HG03378 (cell line): ENCODE data around the gene NFIA.
A peak's percentile ranks its signal among the peaks of the same experiment; 100 is the strongest.
"Not testable (repeated sequence)": the region's sequence is repeated elsewhere in the genome, so short reads cannot be mapped to it uniquely, and the experiment has no call there.

Experiments used
- ATAC-seq: cut with Tn5 transposase; IDR thresholded peaks from one replicate; pipeline ENCODE4 v1.9.1; 2021; ENCODE audit warnings: mild to moderate bottlenecking, moderate library complexity; ENCODE audit not compliant: unreplicated experiment

The NFIA gene

DNA sequence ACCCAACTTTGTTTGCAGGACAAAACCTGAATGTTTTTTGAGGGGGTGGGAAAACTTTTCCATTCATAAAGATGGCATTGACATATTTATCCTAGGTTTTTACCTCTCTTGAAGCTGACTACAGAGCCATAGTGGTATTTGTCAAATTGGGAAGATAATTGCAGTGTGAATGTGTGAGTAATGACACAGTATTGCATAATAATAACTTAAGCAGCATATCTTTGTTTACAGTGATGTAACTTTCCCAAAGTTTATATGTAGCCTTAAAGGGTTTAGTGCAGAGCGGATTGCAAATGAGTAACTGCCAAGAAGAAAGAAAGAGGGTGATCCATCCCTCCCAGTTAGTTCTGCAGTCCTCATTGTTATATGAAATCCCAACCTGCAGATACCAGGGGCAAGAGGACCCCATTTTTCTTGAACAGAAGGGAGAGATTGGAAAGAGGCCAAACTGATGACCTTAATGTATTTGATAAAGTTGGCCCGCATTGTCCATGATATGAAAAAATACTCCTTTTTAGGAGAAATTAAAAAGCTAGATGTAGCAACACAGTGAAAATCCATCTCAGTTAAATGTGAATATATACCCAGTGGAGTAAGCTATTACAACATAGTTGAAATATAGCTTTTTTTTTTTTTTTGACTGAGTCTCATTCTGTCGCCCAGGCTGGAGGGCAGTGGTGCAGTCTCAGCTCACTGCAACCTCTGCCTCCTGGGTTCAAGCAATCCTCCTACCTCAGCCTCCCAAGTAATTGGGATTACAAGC is 23.7 kb upstream of the NFIA start:
- no peak for ATAC-seq

DNA sequence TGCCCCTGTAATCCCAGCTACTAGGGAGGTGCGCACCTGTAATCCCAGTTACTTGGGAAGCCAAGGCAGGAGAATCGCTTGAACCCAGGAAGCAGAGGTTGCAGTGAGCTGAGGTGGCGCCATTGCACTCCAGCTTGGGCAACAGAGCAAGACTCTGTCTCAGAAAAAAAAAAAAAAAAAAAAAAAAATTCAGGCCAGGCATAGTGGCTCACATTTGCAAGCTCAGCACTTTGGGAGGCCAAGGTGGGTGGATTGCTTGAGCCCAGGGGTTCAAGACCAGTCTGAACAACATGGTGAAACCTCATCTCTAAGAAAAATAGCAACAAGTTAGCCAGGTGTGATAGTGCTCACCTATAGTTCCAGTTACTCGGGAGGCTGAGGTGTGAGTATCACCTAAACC is 20.8 kb upstream of the NFIA start:
- ATAC-seq = not testable (repeated sequence)

DNA sequence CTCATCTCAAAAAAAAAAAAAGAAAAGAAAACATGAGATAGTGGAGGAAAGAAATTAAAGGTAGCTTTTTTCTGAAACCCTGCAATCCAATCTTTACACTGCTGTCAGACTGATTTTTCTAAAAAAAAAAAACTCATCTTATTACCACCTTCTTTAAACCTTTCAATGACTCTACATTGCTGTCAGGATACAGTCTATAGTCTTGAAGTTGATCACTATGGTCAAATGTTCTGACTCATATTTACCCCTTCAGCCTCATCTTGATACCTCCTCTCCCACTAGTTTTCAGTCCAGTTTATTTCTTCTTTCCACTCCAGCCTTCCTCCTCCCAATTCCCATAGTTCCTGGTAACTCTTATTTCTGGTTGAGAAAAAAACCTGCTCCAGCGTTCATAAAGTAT is 17.7 kb upstream of the NFIA start:
- no peak for ATAC-seq

DNA sequence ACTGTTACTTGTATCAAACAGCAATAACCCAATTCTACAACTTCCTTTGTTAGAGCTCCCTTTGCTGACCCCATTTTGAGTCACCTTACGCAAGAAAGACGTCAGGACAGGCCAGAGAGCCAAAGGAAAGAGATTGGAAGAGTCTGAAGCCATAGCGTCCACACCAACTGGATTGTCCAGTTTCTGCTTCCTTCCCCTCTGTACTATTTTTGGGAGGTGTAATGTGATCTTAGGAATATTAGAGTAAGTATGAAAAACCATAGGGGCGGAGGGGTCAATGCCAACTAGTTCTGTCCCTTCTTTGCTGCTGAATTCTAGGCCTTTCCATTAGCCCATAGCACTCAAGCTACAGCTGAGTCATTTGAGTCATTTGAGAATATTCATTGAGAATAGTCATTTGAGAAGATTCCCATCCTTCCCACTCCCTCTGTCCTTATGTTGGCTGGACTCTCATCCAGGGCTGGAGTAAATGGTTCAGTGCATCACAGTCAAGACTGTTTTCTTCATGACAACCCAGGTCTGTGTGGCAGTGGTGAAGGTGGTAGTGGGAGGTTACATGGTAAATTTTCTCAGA is 14.8 kb upstream of the NFIA start:
- ATAC-seq = no peak

DNA sequence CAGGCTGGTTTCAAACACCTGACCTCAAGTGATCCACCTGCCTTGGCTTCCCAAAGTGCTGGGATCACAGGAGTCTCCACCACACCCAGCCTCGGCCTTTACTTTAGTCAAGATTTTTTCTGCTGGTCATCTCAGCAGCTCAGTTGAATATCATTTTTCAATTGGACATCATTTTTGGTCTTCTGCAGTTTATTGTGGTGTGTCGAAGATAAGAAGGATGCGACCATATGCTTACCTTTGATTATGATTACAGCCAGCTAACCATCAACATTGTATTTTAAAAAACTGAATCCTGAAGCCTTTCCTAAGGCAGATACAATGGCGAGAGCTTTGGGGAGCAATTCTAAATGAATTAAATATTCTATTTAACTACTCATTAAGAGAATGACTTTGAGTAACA is 12.3 kb upstream of the NFIA start:
- no peak for ATAC-seq

DNA sequence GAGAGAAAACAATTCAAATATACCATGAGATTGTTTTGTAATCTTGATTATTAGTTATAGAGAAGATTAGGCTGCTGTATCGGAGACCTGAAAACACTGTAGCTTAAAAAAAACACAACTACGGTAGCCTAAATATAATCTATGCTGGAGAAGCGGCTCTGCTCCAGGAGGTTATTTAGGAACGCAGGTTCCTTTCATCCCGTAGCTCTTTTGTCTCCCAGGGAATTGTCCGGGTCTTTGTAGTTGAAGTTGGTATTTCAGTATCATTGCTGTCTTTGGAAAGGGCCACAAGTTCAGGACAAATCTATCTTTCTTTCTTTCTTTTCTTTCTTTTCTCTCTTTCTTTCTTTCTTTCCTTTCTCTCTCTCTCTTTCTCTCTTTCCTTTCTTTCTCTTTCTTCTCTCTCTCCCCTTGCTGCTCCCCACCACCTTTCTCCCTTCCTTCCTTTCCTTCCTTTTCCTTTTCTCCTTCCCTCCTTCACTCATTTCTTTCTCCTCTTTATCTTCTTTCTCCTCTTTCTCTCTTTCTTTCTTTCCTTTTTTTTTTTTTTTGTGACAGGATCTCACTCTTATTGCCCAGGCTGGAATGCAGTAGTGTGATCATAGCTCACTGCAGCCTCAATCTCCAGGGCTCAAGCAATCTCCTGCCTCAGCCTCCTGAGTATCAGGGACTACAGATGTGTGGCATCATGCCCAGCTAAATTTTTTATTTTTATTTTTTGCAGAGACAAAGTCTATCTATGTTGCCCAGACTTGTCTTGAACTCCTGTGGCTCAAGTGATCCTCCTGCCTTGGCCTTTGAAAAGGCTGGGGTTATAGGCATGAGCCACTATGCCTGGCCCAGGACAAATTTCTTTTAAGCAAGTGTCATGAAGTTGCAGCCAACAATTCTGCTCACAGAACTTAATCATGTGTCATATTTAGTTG is 10.9 kb upstream of the NFIA start:
- no peak for ATAC-seq

DNA sequence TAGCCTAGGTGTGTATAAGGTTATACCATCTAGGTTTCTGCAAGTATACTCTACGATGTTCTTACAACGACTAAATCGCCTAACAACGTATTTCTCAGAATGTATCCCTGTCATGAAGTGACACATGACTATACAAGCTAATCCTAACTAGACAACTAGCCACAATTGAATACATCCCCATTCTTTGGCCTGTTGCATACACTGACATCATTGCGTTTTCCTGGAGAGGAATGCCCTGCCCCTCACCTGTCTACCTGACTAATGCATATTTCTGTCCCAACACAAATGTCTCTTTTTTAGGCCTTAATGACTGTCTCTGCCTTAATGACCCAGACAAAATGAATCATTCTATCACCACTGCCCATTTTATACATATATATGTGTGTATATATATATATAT is 8.5 kb upstream of the NFIA start:
- ATAC-seq = no peak

DNA sequence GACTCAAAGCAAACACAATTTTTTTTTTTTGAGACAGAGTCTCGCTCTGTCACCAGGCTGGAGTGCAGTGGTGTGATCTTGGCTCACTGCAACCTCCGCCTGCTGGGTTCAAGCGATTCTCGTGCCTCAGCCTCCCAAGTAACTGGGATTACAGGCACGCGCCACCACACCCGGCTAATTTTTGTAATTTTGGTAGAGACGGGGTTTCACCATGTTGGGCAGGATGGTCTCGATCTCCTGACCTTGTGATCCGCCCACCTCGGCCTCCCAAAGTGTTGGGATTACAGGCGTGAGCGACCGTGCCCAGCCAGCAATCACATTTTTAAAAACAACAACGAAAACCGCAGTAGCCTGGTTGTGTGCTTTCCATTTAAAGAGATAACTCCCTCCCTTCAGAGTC is 6.5 kb upstream of the NFIA start:
- ATAC-seq = not testable (repeated sequence)

DNA sequence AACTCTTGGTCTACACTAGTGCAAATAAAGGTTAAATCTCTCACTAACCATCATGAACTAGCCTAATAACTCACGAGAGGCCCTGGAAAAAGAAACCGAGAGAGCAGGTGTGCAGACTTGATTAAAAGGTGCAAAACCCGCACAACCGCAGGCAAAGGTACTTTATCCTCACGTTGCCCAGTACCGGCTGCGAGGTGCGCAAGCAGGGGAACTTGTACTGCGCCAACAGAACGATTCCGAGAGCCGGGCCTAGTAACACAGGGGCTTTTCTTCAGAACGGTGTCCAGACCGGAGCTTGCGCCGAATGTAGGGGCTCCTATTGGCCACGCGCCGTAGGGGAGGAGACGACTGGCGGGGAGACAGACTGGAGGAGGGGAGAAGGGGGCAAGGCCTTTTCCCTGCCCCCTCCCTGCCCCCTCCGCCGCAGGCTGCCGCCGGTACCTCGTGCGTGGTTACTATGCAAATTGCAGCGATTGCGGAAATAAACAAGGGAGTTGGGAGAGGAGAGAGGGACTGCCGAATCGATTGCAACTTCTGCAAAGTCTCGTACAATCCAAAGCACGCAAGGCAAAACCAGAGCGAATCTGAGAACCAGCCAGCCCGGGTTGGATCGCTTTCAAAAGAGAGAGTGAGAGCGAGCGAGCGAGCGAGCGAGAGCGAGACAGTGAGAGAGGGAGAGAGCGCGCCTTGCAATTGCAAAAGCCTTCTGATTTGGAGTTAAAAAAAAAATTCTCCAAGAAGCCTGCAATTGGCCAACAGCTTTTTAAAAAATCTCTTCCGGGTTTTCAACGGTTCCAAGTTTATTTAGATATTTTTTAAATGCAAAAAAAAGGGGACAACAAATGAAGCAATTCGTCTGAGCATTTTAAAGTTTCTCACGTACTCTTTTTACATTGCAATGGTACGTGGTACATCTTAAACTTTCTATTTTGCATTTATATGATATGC is 5.4 kb upstream of the NFIA start:
- peak; percentile 68 for ATAC-seq

DNA sequence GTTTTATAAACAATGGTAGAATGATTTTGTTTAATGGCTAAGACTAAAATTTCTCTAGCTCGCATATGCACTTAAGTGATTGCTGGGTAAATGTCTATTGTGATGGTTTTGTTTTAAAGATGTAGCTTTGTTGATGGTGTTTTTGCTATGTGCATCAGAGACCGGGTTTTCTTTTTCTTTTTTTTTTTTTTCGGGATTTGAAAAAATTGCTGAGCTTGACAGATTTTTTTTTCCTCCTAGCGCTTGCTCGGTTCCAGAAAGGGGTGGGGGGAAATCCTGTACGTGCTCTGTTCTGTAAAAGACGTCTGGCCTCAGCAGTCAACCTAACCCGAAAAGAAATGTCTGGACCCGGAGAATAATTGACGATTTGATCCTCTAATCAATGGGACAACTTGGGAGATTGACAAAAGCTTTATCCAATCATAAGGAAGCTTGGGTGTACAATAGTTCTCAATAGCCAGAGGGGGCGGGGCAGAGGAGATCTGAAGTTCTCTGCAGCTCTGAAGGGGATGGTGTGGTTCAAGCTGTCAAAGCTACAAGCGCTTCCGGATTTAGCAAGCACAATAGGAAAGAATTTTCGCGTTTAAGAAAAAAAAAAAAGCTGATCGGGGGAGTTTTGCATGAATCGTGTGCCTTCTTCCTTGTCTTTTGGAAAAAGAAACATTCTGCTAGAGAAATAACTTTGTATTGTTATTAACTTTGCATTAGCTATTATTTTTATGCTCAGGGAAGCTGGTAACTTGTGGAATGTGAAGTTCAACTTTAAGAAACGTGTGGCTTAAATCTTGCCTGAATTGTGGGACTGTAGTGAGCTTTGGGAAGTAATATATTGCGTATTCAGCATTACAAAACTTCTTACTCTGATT is 4.5 kb upstream of the NFIA start:
- peak; percentile 68 for ATAC-seq

DNA sequence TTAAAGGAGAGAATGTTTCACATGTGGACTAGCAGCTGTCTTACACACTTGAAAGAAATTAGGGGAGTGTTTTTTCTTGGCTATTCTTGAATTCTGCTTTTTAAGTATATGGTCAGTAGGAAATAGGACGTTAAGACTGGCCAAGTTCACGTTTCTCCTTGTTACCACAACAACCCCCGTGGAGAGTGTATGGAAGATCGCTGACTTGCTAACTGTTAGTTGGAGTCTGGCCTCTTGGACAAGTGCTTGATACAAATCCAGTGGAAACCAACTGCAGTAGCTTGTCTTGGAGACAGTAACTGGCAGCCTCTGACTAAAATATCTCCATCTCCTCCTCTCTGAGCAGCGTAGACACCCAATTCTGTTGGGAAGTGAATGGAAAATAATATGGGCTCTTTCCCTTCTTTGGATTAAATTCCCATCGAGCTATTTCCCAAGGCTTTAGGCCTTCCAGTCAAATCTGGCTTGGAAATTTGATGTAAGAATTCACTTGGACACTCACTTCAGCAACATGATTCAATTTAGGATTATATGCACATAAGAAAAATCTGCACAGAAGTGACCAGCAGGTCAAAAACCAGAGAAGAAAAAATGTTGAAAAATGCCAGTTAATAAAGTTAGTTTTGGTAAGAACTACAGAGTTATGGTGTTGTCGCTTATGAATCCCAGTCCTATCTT is 3.6 kb upstream of the NFIA start:
- ATAC-seq = no peak

DNA sequence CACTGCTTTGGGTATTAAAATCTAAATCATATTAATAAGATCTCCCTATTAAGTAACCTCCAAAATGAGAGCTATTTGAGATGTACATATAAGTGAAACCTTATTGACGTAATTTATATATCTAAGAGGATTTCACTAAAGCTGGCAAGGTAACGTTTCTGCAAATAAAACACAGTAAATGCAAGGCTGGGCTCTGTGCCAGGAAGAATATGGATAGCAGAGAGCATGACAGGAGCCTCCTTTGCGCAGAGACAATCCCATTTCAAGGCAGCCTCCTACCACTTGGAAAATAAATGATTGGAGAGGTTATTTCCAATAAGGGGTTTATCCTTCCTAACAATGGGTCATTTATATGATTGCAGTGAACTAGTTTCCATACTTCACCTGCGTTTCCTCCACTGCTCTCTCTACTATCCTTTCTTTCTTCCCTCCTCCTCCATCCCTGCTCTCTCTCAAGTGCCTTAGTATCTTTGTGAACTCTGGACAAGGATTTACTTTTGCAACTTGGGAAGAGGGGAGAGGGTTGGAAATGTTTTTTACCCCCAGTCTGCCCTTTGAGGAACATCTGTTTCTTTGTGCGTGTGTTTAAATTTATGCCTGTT is 3.0 kb upstream of the NFIA start:
- ATAC-seq = no peak

DNA sequence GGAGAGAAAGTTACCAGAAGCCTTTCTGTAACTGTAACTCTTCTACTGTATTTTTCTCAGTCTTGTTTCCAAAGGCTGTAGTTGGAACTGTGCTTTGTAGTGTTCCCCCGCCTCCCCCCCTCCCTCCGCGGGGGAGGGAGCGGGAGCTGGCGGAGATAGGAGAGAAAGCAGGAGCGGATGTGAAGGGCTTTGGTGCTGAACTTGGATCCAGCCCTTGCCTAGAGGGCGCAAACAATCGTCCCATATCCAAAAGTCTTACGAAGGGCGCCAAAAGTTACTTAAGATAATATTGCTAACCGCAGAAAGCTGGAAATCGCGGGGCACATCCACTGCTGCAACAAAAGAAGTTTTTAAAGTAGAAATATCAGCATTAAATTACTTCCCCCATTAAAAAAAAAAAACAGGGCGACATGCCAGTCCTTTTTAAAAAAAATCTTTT is 2.4 kb upstream of the NFIA start:
- ATAC-seq = no peak

DNA sequence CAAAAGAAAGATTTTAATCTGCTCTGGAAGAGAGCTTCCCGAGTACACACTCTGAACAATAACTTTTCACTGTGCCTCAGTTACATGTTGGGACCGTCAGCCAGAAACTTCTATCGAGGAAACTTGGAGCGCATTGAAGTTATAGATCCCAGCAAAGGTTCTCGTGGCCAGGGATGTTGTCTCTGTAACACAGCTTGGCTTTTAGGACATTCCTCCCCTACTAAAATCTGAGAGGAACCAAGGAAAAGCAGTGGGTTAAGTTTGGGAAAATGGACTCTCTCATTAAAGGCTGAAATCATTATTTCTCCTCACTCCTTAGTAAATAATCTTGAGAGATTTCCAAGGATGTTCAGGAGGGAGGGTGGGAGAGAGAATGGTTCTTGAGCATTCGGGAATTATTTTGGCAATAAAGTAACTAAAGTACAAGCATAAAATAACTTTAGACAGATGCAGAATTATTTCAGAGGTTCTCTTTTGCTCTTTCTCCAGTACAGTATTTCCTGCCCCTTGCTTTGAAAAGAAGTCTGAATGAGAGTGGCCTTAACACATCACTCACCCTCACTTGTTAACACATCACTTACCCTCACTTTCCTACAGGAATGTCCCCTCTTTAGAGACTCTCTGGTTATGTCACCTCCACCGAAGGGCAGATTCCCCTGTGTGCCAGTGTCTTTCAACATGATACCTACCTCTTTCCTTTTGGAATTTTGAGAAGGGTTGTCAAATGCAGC is 1.8 kb upstream of the NFIA start:
- ATAC-seq = no peak

DNA sequence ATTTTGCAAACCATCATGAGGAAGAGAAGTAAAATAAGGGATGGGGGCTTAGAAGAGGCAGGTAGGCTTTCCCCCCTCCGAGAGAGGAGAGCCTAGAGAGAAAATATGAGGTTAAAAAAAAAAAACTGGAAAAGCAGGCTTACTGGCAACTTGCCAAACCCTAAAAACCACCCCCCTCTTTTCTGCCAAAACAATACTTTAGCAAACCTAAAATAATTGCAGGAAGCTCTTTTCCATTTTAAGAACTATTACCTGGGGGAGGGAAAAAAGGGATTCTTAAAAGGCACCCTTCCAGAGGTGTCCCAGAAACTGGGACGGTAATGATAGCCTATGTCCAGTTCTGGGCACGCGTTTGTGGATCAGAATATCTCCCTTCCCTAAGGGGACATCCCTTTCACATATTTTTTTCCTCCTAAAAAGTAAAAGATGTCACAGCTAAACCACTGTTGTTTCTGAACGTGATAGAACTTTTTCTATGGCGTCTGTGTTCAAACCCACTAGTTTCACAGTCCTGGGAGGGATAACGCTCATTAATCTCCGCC is 1.1 kb upstream of the NFIA start:
- ATAC-seq = no peak

DNA sequence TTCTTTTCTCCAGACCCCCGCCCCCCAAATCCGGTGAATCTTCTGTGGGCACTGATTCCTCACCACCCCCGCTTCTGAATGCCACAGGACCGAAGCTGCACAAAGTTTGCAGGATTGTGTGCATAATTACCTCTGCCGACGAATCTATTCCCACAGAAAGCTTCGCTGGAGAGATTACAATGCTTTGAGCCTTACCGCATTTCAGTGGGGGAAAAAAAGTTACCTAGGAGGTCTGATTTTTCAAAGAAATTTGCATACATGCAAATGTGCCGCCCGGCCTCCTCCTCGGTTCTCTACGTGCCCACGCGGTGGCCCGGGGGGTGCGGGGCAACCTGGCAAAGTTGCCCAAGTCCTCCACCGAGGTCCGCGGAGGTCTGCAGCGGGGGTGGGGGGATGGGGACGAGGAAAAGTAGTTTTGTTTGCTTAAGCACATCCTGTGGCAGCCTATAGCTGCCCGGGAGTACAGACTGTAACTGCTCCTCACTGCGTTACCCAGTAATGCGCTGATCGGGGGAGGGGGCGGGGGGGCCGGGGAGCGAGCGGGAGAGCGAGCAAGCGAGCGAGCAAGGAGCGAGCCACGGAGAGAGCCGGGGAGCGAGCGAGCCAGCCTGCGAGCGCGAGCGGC is 563 bp upstream of the NFIA start:
- no peak for ATAC-seq
